Fibroblast of skin of left quadriceps (primary cell): ENCODE measurements around the gene GUSB.

Source experiments
- DNase-seq, 2 experiments: peaks; one replicate each; pipeline ENCODE4 v3.0.0-alpha.2; 2013; ENCODE audit warnings: low read depth in 2 of 2

GUSB gene

DNA sequence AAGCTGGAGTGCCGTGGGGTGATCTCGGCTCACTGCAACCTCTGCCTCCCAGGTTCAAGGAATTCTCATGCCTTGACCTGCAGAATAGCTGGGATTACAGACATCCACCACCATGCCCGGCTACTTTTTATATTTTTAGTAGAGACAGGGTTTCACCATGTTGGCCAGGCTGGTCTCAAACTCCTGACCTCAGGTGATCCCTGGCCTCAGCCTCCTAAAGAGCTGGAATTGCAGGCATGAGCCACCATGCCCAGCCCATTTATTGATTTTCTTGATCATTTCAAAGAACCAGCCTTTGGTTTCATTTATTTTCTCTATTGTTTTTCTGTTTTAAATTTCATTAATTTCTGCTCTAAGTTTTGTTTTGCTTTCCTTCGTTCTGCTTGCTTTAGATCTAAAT, 50.3 kb downstream of the GUSB start:
- DNase-seq, result no peak

DNA sequence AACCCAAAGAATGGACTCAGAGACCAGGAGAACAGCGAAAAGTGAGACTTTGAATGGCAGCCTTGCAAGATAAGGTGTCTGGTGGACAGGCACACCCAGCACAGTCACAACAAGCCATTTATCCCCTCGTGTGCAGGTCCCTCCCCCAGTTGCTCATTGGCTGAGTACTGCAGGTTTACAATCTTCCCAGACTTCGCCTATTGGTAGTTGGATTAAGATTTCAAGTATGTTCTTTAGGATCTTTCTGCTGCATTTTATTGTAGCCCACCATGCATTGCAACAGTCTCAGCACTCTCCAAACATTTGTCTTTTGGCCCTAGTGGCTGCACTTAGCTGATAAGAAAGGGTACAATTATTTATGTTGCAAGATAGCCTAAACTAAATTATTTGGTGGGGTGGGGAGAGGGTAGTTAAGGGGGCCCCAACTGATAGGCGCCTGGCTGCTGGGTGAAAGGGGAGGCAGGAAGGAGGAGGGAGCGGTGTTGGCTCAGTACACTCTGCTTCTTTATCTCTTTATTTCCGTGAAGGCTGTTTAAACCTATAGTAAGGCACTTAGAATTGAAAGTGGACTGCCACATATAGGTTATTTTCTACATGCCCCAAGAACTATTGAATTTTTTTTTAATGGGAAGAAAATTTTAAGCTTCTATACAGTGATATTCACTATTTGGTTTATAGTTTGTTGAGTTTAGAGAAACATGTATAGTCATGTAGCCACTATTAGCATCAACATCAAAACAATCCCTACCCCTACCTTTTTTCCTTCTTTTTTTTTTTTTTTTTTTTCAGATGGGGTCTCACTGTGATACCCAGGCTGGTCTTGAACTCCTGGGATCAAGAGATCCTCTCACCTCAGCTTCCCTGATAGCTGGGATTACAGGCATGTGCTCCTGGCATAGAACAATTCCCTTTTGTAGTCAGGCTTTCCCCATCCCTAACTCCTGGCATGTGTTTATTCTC, 54.2 kb downstream of the GUSB start:
- DNase-seq, result no peak

GRCh38 chr7:65926588-65926987, 55.4 kb downstream of the GUSB start:
- no peak for DNase-seq

- no peak for DNase-seq
Measured at GRCh38 chr7:65925040-65925439, 57.0 kb downstream of the GUSB start.

DNA sequence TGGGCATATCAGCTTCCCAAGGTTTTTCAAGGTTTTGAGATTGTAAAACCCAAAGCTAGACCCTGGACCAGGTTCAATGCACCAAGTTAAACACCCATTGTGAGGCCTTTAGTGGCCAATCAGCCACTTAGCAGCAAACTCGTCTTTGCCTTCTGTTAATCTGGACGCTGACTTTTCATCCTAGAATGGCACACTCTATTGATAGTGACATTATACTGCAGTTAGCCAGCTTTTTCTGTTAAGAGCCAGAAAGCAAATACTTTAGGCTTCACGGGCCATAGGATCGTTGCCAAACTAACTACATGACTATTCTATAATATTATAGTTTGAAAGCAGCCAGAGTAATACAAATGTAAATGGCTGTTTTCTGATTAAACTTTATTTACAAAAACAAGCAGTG, 57.8 kb downstream of the GUSB start:
- DNase-seq, result no peak

DNA sequence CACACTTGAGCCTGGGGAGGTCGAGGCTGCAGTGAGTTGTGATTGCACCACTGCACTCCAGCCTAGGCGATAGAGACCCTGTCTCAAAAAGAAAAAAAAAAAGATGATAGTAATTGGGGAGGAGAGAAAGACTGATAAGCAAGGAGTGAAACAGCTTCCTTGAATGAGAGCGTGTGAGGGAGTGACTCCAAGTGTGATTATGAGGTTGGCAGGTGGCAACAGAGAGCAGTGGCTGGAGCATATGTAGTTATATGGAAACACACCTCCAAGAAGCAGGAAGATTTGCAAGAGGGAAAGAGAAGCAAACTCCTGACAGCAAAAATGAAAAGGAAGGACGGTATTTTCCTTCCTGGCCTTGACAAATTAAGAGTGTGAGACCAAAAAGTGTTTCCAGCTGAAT, 58.7 kb downstream of the GUSB start:
- DNase-seq, result no peak

DNA sequence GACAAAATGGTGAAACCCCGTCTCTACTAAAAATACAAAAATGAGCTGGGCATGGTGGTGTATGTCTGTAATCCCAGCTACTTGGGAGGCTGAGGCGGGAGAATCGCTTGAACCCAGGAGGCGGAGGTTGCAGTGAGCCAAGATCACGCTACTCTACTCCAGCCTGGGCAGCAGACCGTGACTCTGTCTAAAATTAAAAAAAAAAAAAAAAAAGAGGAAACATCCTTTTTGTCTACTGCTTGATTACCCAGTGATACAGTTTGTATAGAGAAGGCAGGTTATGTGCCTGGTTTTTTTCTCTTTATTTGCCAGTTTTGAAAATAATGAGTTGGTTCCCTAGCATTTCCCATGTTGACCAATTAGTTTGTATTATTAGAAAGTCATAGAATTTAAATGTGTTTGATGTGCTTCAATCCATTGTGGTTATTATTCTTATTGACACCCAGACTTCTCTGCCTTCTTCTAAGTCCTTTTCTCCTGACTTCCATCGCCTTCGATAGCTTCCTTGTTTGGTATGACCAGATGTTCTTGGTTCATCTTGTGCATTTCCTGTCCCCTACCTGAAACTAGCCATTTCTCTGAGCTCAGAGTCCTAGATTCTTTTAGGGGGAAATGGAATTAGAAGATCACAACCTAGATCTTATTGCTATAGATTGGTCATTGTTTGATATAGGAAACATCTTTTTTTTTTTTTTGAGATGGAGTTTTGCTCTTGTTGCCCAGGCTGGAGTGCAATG, 65.9 kb downstream of the GUSB start:
- no peak for DNase-seq

DNA sequence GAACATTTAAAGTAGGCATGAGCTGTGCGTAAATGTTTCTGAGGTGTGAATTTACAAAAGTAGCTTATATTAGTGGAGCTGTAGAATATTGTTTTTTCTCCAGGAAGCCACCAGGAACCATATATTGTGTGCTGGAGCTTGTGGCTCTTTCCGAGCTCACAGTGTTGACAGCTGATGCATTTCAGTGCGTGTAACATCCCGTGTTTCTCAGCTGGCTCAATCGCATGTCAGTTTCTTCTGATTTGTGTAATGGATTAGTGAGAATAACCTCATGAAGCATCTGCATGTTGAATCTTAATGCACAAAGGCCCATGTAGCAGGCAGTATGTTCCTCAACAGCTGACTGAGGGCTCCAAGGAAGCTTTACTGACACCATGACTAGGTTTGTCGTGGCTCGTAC, 69.8 kb downstream of the GUSB start:
- DNase-seq, result no peak
